Left cardiac atrium (tissue), 4 donors: ENCODE measurements around the gene SETD3. TPM values are rescaled to one million over a fixed set of nuclear protein-coding genes. Genes with fewer than 3 reads are reported as not detected.

Experiments
- ATAC-seq, 2 donors: fragments of 200-7000 bp; cut with Tn5 transposase; one replicate each; pipeline ENCODE4 v1.9.1; 2020; ENCODE audit warnings: mild to moderate bottlenecking in 2 of 2, moderate library complexity in 2 of 2
- DNase-seq: peaks from one replicate; pipeline ENCODE4 v3.0.0-alpha.2; 2020
- intact Hi-C, 2 donors: fragments of 100-400 bp; cut with DNase I; formaldehyde crosslinking; loops; one replicate each; pipeline versions ENCODE4 v1.14.1 to v1.15.1; 2022 to 2023
- long read RNA-seq: library from polyadenylated mRNA; unstranded; transcript quantifications from one replicate; pipeline ENCODE4 v2.0.0, GENCODE V29; 2021
- total RNA-seq, 2 donors: library from RNA; stranded (reverse); fragmentation: NEBNext Ultra II Directional; extraction: Animal tissue kit (Norgen Biotek cat#: 25700); gene quantifications; one replicate each; pipeline ENCODE4 v1.2.1, GENCODE V29; 2021
- donor health status: DM: no; HTN: yes; CAD: no.
- donor health status: DM: no; HTN: yes; CAD: no; lungs with severe emphysema.
- donor health status: DM: yes; HTN: yes; CAD: no.
- donor health status: Dilated cardiomyopathy.

SETD3 gene
- total RNA-seq = 100 to 1,000 TPM in 1 of 2 donors, 10 to 100 TPM in 1; 77.7 to 116 TPM
- long read RNA-seq, transcript SETD3-202 (13 exons, 2,878 nt) = major isoform, 177 of 266 reads
- long read RNA-seq, partial matches to known transcripts = 69 of 266 reads
- long read RNA-seq, other reads (novel, unspliced or antisense) = 17 of 266 reads

DNA sequence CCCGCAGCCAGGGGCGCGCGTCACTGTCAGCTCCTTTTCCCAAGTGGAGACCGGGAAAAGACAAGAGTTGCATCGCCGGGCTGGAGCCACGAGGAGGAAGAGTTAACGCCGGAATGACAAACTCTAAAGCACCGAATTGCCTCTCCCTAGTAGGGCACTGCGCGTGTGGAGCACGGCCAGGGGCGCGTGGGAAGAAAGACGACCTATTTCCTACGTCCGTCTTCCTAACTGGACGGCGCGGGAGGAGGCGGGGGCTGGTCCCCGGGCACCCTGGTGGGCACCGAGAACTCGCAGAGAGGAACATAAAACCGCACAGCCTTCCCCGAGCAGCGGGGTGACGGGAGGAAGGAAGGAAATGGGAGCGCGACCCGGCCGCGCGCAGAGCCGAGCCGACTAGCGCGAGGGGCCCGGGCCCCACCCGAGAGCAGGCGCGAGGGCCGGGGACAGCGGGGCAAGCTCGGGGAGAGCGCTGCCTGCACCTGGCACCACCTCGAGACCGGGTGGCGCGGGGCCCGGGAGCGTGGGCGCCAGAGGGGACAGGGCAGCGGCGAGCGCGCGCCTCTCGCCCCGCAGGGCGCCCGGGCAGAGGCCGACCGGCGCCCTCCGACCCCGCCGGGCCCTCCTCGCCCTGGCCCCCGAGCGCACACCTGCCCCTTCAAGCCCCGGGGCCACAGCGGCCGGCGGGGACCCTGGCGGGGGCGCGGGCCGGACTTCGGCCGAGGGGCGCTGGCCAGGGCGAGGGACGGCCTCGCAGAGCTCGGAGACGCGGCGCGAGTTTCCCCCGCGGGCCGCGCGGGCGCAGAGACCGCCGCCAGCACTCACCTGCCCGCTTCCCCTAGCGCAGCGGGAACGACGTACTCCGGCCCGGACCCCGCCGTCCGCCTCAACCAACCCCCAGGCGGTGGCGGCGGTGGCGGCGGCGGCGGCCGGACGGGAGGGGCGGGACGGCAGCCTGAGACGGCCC is at the start of gene SETD3:
SETD3 (minus strand) TSS at position 954 of the 964 bp plus-strand sequence. CDS start 15,054 bp downstream, outside the sequence.
- ATAC-seq = peak; percentile 4
- peak; percentile 81 for DNase-seq
- intact Hi-C loops = no loop called here

- intact Hi-C loops = no loop called here
- no peak for DNase-seq
- no peak for ATAC-seq
Observed at GRCh38 chr14:99529899-99530298, 49.2 kb upstream of the SETD3 start.

GRCh38 chr14:99527427-99528076 is 46.9 kb upstream of the SETD3 start:
- DNase-seq (no peak), ATAC-seq (no peak)
- intact Hi-C loops = no loop called here

- intact Hi-C loops = no loop called here
- DNase-seq = no peak
- no peak for ATAC-seq
Observed at GRCh38 chr14:99527026-99527425, 46.4 kb upstream of the SETD3 start.

DNA sequence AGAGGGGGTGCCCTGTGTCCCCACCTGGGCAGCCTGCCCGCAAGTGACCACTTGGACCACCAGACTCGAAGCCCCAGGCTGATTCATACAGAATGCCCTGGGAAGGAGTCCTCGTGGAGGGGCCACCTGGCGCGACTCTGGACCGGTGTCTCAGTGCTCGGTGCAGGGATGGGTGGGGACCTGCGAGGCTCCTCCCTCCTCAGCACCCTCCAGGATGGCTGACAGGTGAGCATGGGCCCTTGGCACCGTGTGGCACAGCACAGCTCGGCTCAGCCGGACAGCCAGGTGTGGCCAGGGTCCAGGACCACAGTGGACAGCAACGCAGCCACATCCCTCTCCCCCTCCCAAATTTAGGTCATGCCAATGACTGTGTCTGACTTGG is 45.0 kb upstream of the SETD3 start:
- DNase-seq (no peak), ATAC-seq (no peak)
- intact Hi-C loops = no loop called here

GRCh38 chr14:99524804-99525698 is 44.4 kb upstream of the SETD3 start:
- no peak for DNase-seq
- intact Hi-C loops = loop anchor here in 1 of 2 donors (5.0 kb wide), 1 partner anchor 82 kb away; no protein-coding TSS in a partner anchor
- peak; percentile 38 to 67 for ATAC-seq

DNA sequence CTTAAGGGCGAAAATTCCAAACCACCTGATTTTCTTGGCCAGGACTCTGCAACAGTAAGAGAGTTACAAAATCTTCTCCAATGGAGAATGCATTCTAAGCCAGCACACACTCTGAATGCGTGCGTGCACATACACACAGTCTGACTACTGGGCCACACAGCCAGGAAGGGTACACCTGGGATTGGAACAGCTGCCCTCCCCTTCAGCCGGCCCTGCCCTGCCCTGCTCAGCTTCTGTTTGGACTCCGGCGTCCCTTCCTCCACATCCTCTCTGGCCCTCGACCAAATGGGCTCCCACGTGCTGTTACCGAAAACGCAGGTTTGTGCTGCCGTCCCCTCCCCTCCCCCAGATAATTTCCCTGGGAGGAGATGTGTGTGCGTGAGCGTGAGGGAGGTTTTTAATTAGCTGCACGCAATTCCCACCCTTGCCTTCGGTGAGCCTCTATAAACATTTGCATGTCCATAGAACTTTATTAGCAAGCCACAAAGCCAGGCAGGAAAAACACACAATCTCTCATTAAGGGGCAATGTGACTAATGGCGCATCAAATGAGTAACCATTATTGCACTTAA is 43.5 kb upstream of the SETD3 start:
- DNase-seq (peak; percentile 19), ATAC-seq (peak in 1 of 2 donors; percentile 21)
- intact Hi-C loops = loop anchor here in 1 of 2 donors (5.0 kb wide), 1 partner anchor 83 kb away; no protein-coding TSS in a partner anchor

DNA sequence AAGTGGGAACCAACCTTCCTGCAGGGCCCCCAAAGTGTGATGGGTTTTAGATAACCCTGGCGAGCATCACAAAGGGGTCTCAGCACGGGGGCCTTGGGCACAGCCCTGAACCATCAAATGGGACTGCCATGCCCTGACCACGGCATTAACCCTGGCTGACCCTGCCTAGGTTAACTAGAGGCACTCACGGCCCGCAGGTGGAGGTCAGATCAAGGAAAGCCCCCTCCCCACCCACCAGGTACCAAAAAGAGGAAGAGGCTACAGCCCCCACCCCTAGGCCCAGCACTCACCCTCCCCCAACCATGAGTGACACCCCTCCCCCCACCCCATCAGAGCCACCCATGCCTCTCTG is 43.0 kb upstream of the SETD3 start:
- intact Hi-C loops = loop anchor here in 1 of 2 donors (5.0 kb wide), 1 partner anchor 84 kb away; no protein-coding TSS in a partner anchor
- DNase-seq = no peak

DNA sequence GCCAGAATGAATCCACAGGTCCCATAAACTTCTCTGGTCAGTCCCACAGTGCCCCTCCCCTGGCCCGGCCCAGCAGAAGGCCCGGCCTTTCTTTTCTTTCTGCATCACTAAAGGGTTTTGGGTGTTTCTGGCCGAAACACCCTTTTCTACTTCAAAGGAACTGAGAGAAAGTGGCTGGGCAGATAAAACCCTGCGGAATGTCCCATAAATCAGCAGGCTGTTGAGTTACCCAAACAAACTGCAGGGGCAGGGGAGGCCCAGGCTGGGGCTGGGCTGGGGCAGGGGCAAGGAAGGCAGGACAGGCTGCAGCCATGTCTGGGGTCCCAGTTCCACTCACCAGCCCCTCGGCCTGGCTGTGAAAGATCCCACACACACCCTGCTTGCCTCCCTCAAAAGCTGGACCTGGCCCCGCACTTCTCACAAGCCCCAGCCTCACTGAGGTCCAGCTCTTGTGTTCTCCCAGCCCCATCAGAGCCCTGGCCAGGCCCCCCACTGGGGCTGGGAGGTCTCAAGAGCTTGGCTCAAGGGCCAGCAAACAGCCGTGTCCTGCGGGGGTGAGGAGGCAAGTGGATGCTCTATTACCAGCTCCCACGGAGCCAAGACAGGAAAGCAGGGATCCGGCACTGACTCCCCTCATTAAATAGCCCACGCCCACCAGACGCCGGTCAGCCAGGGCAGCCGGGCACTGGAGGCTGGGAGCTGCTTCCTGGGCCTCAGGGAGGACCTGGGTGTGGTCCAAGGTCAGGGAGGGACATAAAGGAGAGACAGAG is 42.5 kb upstream of the SETD3 start:
- DNase-seq = peak; percentile 21
- intact Hi-C loops = loop anchor here in 1 of 2 donors (5.0 kb wide), 1 partner anchor 84 kb away; no protein-coding TSS in a partner anchor
- ATAC-seq = no peak

More for the DNA sequence above, 43.0 kb upstream of the SETD3 start:
- no peak for ATAC-seq

GRCh38 chr14:99522457-99522891 is 41.8 kb upstream of the SETD3 start:
- intact Hi-C loops = loop anchor here in 1 of 2 donors (5.0 kb wide), 1 partner anchor 85 kb away; no protein-coding TSS in a partner anchor
- ATAC-seq = peak; percentile 21 to 65
- peak; percentile 60 for DNase-seq

GRCh38 chr14:99522025-99522401 is 41.4 kb upstream of the SETD3 start:
- no peak for DNase-seq
- intact Hi-C loops = loop anchor here in 1 of 2 donors (5.0 kb wide), 1 partner anchor 85 kb away; no protein-coding TSS in a partner anchor
- no peak for ATAC-seq

- DNase-seq (no peak), ATAC-seq (no peak)
- intact Hi-C loops = loop anchor here in 1 of 2 donors (5.0 kb wide), 1 partner anchor 86 kb away; no protein-coding TSS in a partner anchor
Observed at GRCh38 chr14:99521176-99522024, 40.7 kb upstream of the SETD3 start.

DNA sequence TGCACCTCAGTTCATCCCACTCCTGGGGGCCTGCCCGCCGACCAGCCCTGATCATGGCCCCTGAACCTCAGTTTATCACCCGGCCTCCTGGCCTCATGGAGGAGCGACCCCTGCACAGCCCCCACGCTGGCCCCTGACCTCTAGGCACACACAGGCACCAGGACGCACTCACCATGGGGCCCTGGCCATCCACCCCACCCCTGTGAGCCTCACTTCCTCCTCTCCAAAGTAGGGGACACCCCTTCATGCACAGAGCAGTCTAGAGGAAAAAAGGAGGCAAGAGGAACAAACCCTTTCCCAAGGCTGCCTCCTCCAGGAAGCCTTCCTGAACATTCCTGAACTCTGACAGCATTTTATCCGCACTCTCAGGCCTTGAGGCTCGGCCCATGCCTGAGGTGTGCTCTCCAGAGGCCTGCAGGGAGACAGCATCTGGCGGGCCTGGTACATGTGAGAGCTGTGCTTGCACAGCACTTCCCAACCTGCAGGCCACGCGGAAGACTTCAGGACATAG is 40.0 kb upstream of the SETD3 start:
- ATAC-seq (no peak), DNase-seq (no peak)
- intact Hi-C loops = loop anchor here in 1 of 2 donors (5.0 kb wide), 1 partner anchor 87 kb away; no protein-coding TSS in a partner anchor

GRCh38 chr14:99519931-99520421 is 39.3 kb upstream of the SETD3 start:
- intact Hi-C loops = loop anchor here in 1 of 2 donors (2.0 to 5.0 kb wide), 2 partner anchors 87 to 109 kb away; no protein-coding TSS in a partner anchor
- DNase-seq (no peak), ATAC-seq (no peak)

GRCh38 chr14:99519347-99519881 is 38.8 kb upstream of the SETD3 start:
- intact Hi-C loops = loop anchor here in 1 of 2 donors (2.0 kb wide), 1 partner anchor 109 kb away; no protein-coding TSS in a partner anchor
- ATAC-seq (no peak), DNase-seq (no peak)
